GM19328 (cell line): ENCODE measurements around the gene ZNF606.

Experiments
- ATAC-seq: cut with Tn5 transposase; IDR thresholded peaks from one replicate; pipeline ENCODE4 v1.9.1; 2021; ENCODE audit warnings: mild to moderate bottlenecking, moderate library complexity; ENCODE audit not compliant: unreplicated experiment

Gene ZNF606

GRCh38 chr19:57934820-57935665, 67.6 kb downstream of the ZNF606 start, which contains the start of gene ZNF418:
Gene ZNF418 (minus strand): TSS chr19:57935402. CDS start chr19:57933822, 1,580 bp downstream.
- ATAC-seq, result no peak

GRCh38 chr19:57927587-57927986, 75.0 kb downstream of the ZNF606 start:
- no peak for ATAC-seq
